PFSK-1 (cell line): Measurements from ENCODE around the gene TMEM43.

Experiments used
- POLR2AphosphoS5 ChIP-seq: IDR thresholded peaks from 2 replicates; pipeline ENCODE4 v1.6.1; 2012; ENCODE audit warnings: low read depth, mild to moderate bottlenecking, control low read depth, low read length, moderate library complexity
- REST ChIP-seq, 2 experiments: IDR thresholded peaks; 2 replicates each; pipeline versions ENCODE4 v1.6.1 to v1.8.0; 2011 to 2012; ENCODE audit warnings: low read depth in 2 of 2, low read length in 2 of 2, control low read depth in 1 of 2, inconsistent platforms in 1 of 2, mild to moderate bottlenecking in 1 of 2, moderate library complexity in 1 of 2; ENCODE audit not compliant: insufficient read depth in 1 of 2
- SIN3A ChIP-seq: IDR thresholded peaks from 2 replicates; pipeline ENCODE4 v1.6.1; 2012; ENCODE audit warnings: mild to moderate bottlenecking, low read length, moderate library complexity, borderline replicate concordance; ENCODE audit not compliant: insufficient read depth
- TAF1 ChIP-seq: IDR thresholded peaks from 2 replicates; pipeline ENCODE4 v1.6.1; 2012; ENCODE audit warnings: low read length, control low read depth, borderline replicate concordance; ENCODE audit not compliant: insufficient read depth

DNA sequence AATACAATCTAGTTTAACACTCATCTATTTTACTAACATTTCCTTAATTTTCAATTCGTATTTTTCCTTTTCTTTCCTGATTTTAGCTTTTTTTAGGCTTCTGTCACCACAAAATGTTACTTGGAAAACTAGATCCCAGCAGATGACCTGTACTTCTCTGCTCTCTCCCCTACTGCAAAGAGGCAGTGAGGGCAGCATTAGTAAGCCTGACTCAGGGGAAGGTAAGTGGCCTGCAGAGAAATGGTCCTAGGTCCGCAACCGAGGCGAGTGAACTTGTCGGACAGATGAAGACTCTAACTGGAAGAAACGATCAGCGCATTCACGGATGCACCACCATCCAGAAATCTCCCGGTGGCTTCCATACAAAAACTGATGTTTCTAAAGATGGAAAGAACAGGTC is 20.4 kb downstream of the TMEM43 start:
- TF ChIP-seq POLR2AphosphoS5 (no peak), TAF1 (no peak), SIN3A (no peak), REST (IDR thresholded peaks at IDR 0.05; ENCODE audit: insufficient read depth in 1 of 2, low read depth in 2 of 2, low read length in 2 of 2) (no peak)
